Measurements from ENCODE around the gene CDK5R1. TPM values are rescaled to one million over a fixed set of nuclear protein-coding genes. Genes with fewer than 3 reads are reported as not detected.
"Not testable (repeated sequence)": the region's sequence is repeated elsewhere in the genome, so short reads cannot be mapped to it uniquely, and the experiment has no call there.

CDK5R1 gene
- total RNA-seq = 25.8 and 39.6 TPM in 2 replicates
- polyA plus RNA-seq (2012) = 13.4 TPM

GRCh38 chr17:32486701-32487472 lies at the start of gene CDK5R1:
CDK5R1 (plus strand) TSS chr17:32486993; CDS start chr17:32487621, 628 bp downstream.
- DNase-seq (ENCODE audit: low read depth) = peak; percentile 76

- no peak for DNase-seq (ENCODE audit: low read depth)
Observed at GRCh38 chr17:32440722-32441121, 46.1 kb upstream of the CDK5R1 start.

GRCh38 chr17:32441886-32442285 lies 44.9 kb upstream of the CDK5R1 start:
- DNase-seq (ENCODE audit: low read depth) = no peak

- DNase-seq (ENCODE audit: low read depth) = no peak
Observed at GRCh38 chr17:32443827-32444300, 42.9 kb upstream of the CDK5R1 start.

GRCh38 chr17:32444301-32445073 lies 42.3 kb upstream of the CDK5R1 start, which contains the start of gene PSMD11:
PSMD11 (plus strand) TSS chr17:32444510; CDS start chr17:32444524, 14 bp downstream.
- peak; percentile 98 for DNase-seq (ENCODE audit: low read depth)

- peak; percentile 58 for DNase-seq (ENCODE audit: low read depth)
Observed at GRCh38 chr17:32445074-32445415, 41.7 kb upstream of the CDK5R1 start.

- DNase-seq (ENCODE audit: low read depth) = no peak
Observed at GRCh38 chr17:32445497-32445896, 41.3 kb upstream of the CDK5R1 start.

GRCh38 chr17:32445971-32446370 lies 40.8 kb upstream of the CDK5R1 start:
- peak; percentile 12 for DNase-seq (ENCODE audit: low read depth)

GRCh38 chr17:32446949-32447348 lies 39.8 kb upstream of the CDK5R1 start:
- no peak for DNase-seq (ENCODE audit: low read depth)

- no peak for DNase-seq (ENCODE audit: low read depth)
Observed at GRCh38 chr17:32449963-32450362, 36.8 kb upstream of the CDK5R1 start.

- DNase-seq (ENCODE audit: low read depth) = not testable (repeated sequence)
Observed at GRCh38 chr17:32450379-32450778, 36.4 kb upstream of the CDK5R1 start.

- DNase-seq (ENCODE audit: low read depth) = no peak
Observed at GRCh38 chr17:32451879-32452278, 34.9 kb upstream of the CDK5R1 start.

- DNase-seq (ENCODE audit: low read depth) = no peak
Observed at GRCh38 chr17:32452281-32452680, 34.5 kb upstream of the CDK5R1 start.

GRCh38 chr17:32453370-32453769 lies 33.4 kb upstream of the CDK5R1 start:
- DNase-seq (ENCODE audit: low read depth) = no peak

GRCh38 chr17:32458371-32458770 lies 28.4 kb upstream of the CDK5R1 start:
- no peak for DNase-seq (ENCODE audit: low read depth)

GRCh38 chr17:32460054-32460453 lies 26.7 kb upstream of the CDK5R1 start:
- no peak for DNase-seq (ENCODE audit: low read depth)

GRCh38 chr17:32461498-32461852 lies 25.3 kb upstream of the CDK5R1 start:
- DNase-seq (ENCODE audit: low read depth) = no peak

- DNase-seq (ENCODE audit: low read depth) = peak; percentile 60
Observed at GRCh38 chr17:32461853-32462617, 24.8 kb upstream of the CDK5R1 start.

- no peak for DNase-seq (ENCODE audit: low read depth)
Observed at GRCh38 chr17:32463304-32463703, 23.5 kb upstream of the CDK5R1 start.

GRCh38 chr17:32464374-32464773 lies 22.4 kb upstream of the CDK5R1 start:
- no peak for DNase-seq (ENCODE audit: low read depth)

GRCh38 chr17:32467949-32468348 lies 18.8 kb upstream of the CDK5R1 start:
- DNase-seq (ENCODE audit: low read depth) = no peak

All from myocyte (in vitro differentiated cells).